SK-N-MC (cell line): ENCODE results near the gene LRRC52.

Experiments used
- EZH2 ChIP-seq: fragments of 200-600 bp; sonication (generic); IDR thresholded peaks from one replicate; pipeline ENCODE4 v1.6.1; 2017; ENCODE audit warnings: antibody characterized with exemption
- FOXP2 ChIP-seq: optimal IDR thresholded peaks from 2 replicates; pipeline ENCODE3; 2011; ENCODE audit warnings: mild to moderate bottlenecking, moderate library complexity; ENCODE audit not compliant: insufficient read depth; ENCODE audit errors: extremely low read length, control extremely low read depth
- POLR2AphosphoS5 ChIP-seq: IDR thresholded peaks from 2 replicates; pipeline ENCODE4 v1.6.1; 2012; ENCODE audit warnings: mild to moderate bottlenecking, low read depth, low read length, borderline replicate concordance

GRCh38 chr1:165544996-165545395 lies 1.2 kb downstream of the LRRC52 start:
- no peak for TF ChIP-seq POLR2AphosphoS5
- TF ChIP-seq EZH2 = no peak
- TF ChIP-seq FOXP2 = no peak
